Parathyroid adenoma (tissue), 2 donors: ENCODE data around the gene TUBA8.
"Not testable (repeated sequence)": the region's sequence is repeated elsewhere in the genome, so short reads cannot be mapped to it uniquely, and the experiment has no call there.

ENCODE experiments used
- H2AFZ ChIP-seq: fragments of 300-600 bp; sonication (generic); one replicate; pipeline ENCODE4 v1.7.0; 2017; ENCODE audit warnings: antibody characterized with exemption, mild to moderate bottlenecking
- H3K27ac ChIP-seq: fragments of 300-600 bp; sonication (generic); one replicate; pipeline ENCODE4 v1.7.0; 2017
- H3K27me3 ChIP-seq: fragments of 300-600 bp; sonication (generic); one replicate; pipeline ENCODE4 v1.7.0; 2017; ENCODE audit warnings: low read length; ENCODE audit not compliant: control insufficient read depth, insufficient read depth
- H3K36me3 ChIP-seq: fragments of 300-600 bp; sonication (generic); one replicate; pipeline ENCODE4 v1.7.0; 2017; ENCODE audit warnings: low read length; ENCODE audit not compliant: control insufficient read depth, insufficient read depth
- H3K4me1 ChIP-seq: fragments of 300-600 bp; sonication (generic); one replicate; pipeline ENCODE4 v1.7.0; 2017; ENCODE audit warnings: control low read depth
- H3K4me2 ChIP-seq: fragments of 300-600 bp; sonication (generic); one replicate; pipeline ENCODE4 v1.7.0; 2017; ENCODE audit warnings: low read length
- H3K4me3 ChIP-seq: fragments of 300-600 bp; sonication (generic); one replicate; pipeline ENCODE4 v1.7.0; 2017; ENCODE audit warnings: low read depth, low read length
- H3K79me2 ChIP-seq: fragments of 300-600 bp; sonication (generic); one replicate; pipeline ENCODE4 v1.7.0; 2017; ENCODE audit warnings: control low read depth
- H3K9ac ChIP-seq: fragments of 300-600 bp; sonication (generic); one replicate; pipeline ENCODE4 v1.7.0; 2017; ENCODE audit warnings: mild to moderate bottlenecking
- H3K9me3 ChIP-seq: fragments of 300-600 bp; sonication (generic); one replicate; pipeline ENCODE4 v1.7.0; 2017; ENCODE audit warnings: low read length; ENCODE audit not compliant: control insufficient read depth
- TF ChIP-seq, protein P1 (sequence below): fragments of 300-600 bp; sonication (generic); IDR thresholded peaks from one replicate; pipeline ENCODE4 v1.7.0; 2017; ENCODE audit warnings: antibody characterized with exemption, mild to moderate bottlenecking
- donor health status: primary hyperparathyroidism.

TUBA8 gene

DNA sequence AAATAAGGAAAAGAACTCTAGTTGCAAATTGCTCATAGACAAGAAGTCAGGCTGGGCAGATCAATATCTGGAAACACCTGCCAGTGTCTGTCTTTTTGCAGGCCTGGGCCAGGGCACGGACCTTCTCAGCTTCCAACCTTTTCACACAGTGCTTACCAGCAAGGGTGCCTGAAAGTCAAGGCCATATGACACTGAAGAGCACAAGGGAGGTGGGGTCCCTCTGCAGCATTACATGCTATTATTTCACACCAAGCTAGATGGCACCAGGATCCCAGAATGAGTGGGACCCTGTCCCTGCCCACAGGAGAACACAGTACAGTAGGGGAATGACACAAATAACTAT is 38.7 kb upstream of the TUBA8 start:
- Histone ChIP-seq H3K27me3 (no peaks in the 10 kb centered on the region), H3K4me1 (peaks cover 2% of the 10 kb centered on the region), H3K9me3 (no peaks in the 10 kb centered on the region), H3K4me3 (no peak overlapping the region), H3K27ac (no peak overlapping the region), H3K4me2 (no peak overlapping the region), H3K36me3 (no peaks in the 10 kb centered on the region), H2AFZ (no peak overlapping the region), H3K9ac (no peak overlapping the region), H3K79me2 (no peaks in the 10 kb centered on the region)
- TF ChIP-seq, protein P1, sequence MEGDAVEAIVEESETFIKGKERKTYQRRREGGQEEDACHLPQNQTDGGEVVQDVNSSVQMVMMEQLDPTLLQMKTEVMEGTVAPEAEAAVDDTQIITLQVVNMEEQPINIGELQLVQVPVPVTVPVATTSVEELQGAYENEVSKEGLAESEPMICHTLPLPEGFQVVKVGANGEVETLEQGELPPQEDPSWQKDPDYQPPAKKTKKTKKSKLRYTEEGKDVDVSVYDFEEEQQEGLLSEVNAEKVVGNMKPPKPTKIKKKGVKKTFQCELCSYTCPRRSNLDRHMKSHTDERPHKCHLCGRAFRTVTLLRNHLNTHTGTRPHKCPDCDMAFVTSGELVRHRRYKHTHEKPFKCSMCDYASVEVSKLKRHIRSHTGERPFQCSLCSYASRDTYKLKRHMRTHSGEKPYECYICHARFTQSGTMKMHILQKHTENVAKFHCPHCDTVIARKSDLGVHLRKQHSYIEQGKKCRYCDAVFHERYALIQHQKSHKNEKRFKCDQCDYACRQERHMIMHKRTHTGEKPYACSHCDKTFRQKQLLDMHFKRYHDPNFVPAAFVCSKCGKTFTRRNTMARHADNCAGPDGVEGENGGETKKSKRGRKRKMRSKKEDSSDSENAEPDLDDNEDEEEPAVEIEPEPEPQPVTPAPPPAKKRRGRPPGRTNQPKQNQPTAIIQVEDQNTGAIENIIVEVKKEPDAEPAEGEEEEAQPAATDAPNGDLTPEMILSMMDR, result no peak

DNA sequence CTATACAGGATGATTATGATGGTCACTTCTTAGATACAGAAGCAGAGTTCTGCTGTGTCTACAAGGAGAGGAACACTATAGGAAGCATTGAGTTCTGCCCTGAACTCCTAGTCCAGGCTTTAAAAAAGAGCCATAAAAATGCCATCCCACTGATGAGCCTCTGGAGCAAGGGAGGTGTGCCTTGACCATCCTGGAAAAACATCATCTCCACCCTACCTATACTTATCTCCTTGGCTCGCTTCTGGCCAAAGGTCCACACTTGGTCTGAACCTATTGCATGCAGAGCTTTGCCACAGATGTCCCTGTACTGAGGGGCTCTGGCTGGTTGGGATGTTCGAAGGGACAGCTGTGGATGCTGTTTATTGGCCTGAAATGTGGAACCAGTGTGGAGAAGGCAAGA is 37.1 kb upstream of the TUBA8 start:
- TF ChIP-seq, protein P1, result no peak
- Histone ChIP-seq H3K36me3 (no peaks in the 10 kb centered on the region), H3K9ac (no peak overlapping the region), H3K27me3 (no peaks in the 10 kb centered on the region), H3K4me2 (no peak overlapping the region), H3K4me3 (no peak overlapping the region), H3K4me1 (peaks cover 4% of the 10 kb centered on the region), H3K79me2 (peaks cover 4% of the 10 kb centered on the region), H2AFZ (no peak overlapping the region), H3K27ac (no peak overlapping the region), H3K9me3 (no peaks in the 10 kb centered on the region)

DNA sequence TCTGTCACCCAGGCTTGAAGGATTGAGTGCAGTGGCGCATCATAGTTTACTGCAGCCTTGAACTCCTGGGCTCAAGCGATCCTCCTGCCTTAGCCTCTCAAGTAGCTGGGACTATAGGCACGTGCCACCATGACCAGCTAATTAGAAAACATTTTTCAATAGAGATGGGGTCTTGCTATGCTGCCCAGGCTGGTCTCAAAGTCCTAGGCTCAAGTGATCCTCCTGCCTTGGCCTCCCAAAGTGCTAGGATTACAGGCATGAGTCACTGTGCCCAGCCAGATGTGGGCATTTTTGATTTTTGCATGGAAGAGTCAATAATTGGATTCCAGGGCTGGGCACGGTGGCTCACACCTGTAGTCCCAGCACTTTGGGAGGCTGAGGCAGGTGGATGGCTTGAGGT is 36.7 kb upstream of the TUBA8 start:
- H3K9me3 ChIP-seq, H3K36me3 ChIP-seq, H3K27me3 ChIP-seq, H2AFZ ChIP-seq, H3K4me1 ChIP-seq, H3K79me2 ChIP-seq, H3K27ac ChIP-seq, H3K4me2 ChIP-seq, H3K4me3 ChIP-seq, H3K9ac ChIP-seq: not testable (repeated sequence)

DNA sequence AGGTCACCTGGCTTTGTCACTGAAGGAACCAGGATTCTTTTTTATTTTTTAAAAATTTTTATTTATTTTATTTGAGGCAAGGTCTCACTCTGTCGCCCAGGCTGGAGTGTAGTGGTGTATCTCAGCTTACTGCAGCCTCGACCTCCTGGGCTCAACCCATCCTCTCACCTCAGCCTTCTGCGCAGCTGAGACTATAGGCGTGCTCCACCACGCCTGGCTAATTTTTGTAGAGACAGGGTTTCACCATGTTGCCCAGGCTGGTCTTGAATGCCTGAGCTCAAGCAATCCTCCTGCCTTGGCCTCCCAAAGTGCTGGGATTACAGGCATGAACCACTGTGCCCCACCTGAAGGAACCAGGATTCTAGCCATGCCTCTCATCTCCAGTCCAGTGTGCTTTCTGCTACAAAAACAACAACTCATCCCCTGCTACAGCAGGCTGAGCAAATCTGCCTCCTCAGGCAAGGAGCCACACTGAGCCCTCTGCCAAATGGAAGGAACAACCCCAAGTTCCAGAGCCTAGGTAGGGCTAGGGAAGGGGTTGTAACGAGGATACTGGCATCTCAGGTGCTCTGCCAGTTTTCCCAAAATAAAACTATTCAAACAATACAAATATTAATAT is 35.4 kb upstream of the TUBA8 start:
- H3K27ac ChIP-seq, result no peak overlapping the region

DNA sequence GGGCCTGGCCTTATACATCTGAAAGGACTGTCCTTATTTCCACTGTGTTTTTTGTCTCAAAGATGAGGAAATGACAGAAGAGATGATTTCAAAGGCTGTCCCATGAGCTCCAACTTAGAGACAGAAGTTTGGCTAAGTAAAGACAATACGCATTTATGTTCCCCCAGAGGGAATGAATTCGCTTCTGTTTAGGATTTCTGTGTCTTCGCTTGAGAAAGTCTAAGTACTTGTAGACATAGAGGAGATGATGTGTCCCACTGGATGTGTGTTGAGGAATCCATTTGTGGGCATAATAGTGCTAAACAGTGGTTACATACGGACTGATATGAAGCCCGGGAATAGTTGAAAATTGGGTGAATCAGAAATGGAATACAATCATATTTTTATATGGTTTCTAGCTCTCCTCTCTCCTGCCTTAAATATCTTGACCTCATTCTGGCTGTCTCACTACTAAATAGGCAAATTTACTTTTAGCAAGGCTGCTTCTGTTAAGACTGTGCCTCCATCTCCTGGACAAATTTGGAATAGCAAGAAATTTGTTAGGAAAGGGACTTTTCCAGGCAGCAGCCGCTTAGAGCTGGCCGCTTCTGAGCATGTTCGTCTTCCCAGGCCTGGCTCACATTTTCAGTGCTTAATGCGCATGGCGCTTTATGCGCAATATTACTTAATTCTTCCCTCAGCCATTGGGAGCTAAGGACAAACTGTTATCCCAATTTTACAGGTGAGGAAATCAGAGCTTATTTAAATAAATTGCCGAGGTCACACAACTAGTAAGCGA is 34.7 kb upstream of the TUBA8 start:
- H3K36me3 ChIP-seq, result no peaks in the 10 kb centered on the region
- no peaks in the 10 kb centered on the region for H3K27me3 ChIP-seq
- H2AFZ ChIP-seq, result no peak overlapping the region
- H3K4me1 ChIP-seq, result peaks cover 4% of the 10 kb centered on the region
- no peak overlapping the region for H3K4me2 ChIP-seq
- peak overlapping the region; percentile 8 for H3K27ac ChIP-seq
- H3K9ac ChIP-seq, result no peak overlapping the region
- peaks cover 4% of the 10 kb centered on the region for H3K79me2 ChIP-seq
- H3K9me3 ChIP-seq, result no peaks in the 10 kb centered on the region
- TF ChIP-seq, protein P1, result peak; percentile 77
- no peak overlapping the region for H3K4me3 ChIP-seq

More for the DNA sequence above, 35.4 kb upstream of the TUBA8 start:
- TF ChIP-seq, protein P1, result no peak
- Histone ChIP-seq H3K9me3 (no peaks in the 10 kb centered on the region), H2AFZ (no peak overlapping the region), H3K4me2 (no peak overlapping the region), H3K79me2 (peaks cover 4% of the 10 kb centered on the region), H3K27me3 (no peaks in the 10 kb centered on the region), H3K9ac (no peak overlapping the region), H3K36me3 (no peaks in the 10 kb centered on the region), H3K4me3 (no peak overlapping the region), H3K4me1 (peaks cover 4% of the 10 kb centered on the region)
